ENCODE measurements around the gene PITX3. TPM values are rescaled to one million over a fixed set of nuclear protein-coding genes. Genes with fewer than 3 reads are reported as not detected.

The PITX3 gene
- 24.1 TPM for polyA plus RNA-seq (ENCODE audit: insufficient read length)

- peak; percentile 83 for DNase-seq (ENCODE audit: low read depth)
Measured at GRCh38 chr10:102241444-102242117, at the start of gene PITX3. TSS of gene PITX3 (minus strand) at chr10:102241512. CDS start at chr10:102232080, 9,432 bp downstream.

DNA sequence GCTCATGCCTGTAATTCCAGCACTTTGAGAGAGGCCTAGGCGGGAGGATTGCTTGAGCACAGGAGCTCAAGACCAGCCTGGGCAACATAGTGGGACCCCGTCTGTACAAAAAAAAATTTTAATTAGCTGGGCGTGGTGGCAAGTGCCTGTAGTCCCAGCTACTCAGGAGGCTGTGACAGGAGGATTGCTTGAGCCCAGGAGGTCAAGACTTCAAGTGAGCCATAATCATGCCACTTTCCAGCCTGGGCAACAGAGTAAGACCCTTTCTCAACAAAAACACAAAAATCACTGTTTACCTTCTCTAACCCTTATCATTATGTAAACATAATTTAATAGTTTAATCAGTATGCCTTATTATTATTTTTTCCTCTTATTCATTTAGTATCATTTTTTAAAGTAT is 48.5 kb upstream of the PITX3 start:
- DNase-seq (ENCODE audit: low read depth) = no peak

- DNase-seq (ENCODE audit: low read depth) = no peak
Measured at GRCh38 chr10:102289356-102289755, 48.0 kb upstream of the PITX3 start.

GRCh38 chr10:102287991-102288390 is 46.7 kb upstream of the PITX3 start:
- no peak for DNase-seq (ENCODE audit: low read depth)

GRCh38 chr10:102287538-102287937 is 46.2 kb upstream of the PITX3 start:
- no peak for DNase-seq (ENCODE audit: low read depth)

DNA sequence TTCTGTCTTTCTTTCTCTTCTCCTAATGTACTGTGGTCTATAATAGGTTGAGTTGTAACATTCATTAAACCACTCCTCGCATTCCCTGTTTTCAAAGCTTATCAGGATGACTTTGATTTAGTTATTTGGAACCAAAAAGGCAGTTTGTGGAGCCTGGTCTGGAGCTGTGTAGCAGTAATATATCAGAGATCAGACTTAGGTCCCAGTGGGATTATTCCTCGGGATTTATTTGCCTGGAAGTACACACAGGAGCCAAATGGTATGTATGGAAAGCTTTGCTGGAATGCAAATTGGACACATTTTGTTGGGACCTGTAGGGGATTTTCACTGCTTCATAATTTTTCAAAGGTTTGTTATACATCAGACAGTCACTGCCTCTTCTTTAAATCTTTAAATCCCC is 44.9 kb upstream of the PITX3 start:
- no peak for DNase-seq (ENCODE audit: low read depth)

- no peak for DNase-seq (ENCODE audit: low read depth)
Measured at GRCh38 chr10:102285133-102285532, 43.8 kb upstream of the PITX3 start.

DNA sequence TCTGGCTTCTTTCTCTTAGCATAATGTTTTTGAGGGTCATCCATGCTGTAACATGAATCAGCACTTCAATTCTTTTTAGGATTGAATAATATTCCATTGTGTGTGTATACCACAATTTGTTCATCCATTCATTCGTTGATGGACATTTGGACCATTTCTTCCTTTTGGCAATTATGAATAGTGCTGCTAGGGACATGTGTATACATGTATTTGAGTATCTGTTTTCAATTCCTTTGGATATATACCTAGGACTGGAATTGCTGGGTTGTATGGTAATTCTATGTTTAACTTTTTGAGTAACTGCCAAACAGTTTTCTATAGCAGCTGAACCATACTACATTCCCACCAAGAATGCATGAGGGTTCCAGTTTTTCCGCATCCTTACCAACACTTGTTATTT is 43.2 kb upstream of the PITX3 start:
- DNase-seq (ENCODE audit: low read depth) = no peak

GRCh38 chr10:102283890-102284289 is 42.6 kb upstream of the PITX3 start:
- DNase-seq (ENCODE audit: low read depth) = no peak

- no peak for DNase-seq (ENCODE audit: low read depth)
Measured at GRCh38 chr10:102283488-102283887, 42.2 kb upstream of the PITX3 start.

GRCh38 chr10:102281102-102281487 is 39.8 kb upstream of the PITX3 start:
- no peak for DNase-seq (ENCODE audit: low read depth)

DNA sequence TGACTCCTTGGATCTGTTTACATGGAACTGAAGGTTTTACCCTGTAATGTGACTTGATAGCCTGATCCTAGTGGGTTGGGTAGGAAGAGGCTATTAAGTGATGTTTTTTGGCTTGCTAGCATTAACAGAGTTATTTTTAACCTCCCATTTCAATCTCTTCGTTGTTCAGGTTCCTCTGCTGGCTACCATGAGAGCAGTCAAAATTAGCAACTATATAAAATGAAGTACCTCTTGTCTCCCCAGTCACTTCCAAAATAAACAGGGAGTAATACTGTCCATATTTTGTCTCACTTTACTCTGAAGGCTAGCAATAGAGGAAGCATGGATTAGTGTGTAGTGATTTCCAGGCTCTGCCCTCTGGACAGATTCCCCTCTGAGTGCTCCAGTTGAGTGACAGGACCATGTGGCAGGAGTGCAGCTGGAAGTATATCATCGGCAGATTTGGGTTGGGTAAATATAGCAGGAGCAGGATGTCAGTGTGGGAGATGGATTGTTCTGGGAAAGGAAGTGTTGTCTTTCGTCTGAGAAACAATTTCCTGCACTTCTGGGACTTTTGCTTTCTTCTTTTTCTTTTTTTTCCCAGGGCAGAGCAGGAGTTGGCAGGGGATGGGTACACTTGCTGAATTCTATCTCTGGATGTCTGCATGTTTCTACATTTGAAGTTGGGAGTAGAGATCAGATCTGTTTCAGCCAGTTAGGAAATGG is 39.2 kb upstream of the PITX3 start:
- DNase-seq (ENCODE audit: low read depth) = no peak

GRCh38 chr10:102279104-102279503 is 37.8 kb upstream of the PITX3 start:
- DNase-seq (ENCODE audit: low read depth) = no peak

DNA sequence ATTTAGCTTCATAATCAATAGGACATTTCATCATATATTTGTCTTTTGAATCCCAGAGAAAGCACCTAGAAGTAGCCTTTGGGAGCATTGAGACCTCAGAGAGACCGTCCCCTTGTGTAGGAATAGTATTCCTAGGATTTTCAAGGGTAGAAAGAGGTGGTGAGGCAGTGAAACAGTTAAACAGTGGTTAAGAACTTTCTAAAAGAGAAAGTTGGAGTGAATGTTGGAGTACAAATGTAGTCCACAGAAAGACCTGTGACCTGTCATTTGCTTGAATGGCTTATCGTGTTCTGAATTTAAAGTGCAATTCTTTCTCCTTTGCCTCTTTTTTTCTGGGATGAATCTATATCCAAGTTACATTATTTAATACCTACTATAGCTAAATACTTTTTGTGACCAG is 34.0 kb upstream of the PITX3 start:
- no peak for DNase-seq (ENCODE audit: low read depth)

DNA sequence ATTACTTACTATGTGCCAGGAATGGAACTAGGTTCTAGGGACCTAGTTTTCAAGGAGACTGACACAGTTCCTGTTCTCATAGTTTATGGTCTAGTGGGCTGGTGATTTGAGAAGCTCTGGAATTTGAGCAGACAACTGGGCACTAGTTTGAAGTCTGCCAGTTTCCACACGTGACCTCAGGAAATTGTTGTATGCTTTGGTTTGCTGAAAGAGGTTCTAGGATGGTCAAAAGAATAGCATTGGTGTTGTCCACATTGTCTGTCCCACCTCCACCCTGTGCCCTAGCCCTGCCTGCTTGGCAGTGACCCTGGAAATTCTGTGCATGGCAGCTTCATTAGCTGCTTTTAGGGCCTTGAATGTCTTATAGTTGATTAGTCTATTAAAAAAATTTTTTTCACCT is 32.8 kb upstream of the PITX3 start:
- no peak for DNase-seq (ENCODE audit: low read depth)

GRCh38 chr10:102269017-102269416 is 27.7 kb upstream of the PITX3 start:
- DNase-seq (ENCODE audit: low read depth) = no peak

DNA sequence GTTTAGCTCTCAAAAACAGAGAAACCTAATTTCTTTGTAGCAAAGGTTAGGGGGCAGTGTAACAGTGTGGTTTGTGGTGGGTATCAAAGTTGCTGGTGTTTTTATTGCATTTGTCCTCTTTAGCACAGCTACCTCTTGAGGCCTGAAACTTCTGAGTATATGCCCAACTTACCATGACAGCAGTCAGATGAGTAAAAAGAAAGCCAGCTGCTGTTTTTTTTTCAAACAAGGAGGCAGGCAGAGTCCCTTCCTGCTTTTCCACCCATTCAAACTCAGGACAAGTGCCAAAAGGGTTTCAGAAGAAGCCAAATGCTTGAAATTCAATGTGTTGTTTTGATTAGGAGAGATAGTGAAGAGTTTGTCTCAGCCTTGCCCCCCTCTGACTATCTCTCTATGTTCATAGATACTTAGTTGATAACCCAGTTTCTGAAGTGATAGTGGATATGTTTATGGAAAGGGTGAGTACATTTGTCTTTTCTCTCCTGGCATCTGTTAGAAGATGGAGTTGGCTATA is 27.1 kb upstream of the PITX3 start:
- no peak for DNase-seq (ENCODE audit: low read depth)

DNA sequence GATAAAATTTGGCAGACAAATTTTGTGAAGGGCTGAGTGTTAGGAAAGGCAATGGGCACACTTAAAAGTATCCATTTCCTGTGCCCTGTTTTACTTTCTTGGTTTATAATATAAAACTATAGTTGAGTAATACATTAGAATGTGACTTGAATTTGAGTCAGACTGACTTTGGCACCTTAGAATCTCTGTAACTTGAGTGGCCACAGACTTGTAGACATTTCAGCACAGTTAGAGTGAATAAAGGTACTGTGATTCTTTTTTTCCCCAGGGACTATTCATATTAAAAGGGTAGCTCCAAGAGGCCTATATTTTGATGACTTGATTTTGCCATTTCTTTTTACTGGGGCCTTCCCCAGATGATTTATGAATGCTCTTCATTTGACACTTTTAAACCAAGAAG is 26.4 kb upstream of the PITX3 start:
- DNase-seq (ENCODE audit: low read depth) = no peak

GRCh38 chr10:102266670-102267069 is 25.4 kb upstream of the PITX3 start:
- DNase-seq (ENCODE audit: low read depth) = no peak

- no peak for DNase-seq (ENCODE audit: low read depth)
Measured at GRCh38 chr10:102264371-102264770, 23.1 kb upstream of the PITX3 start.

DNA sequence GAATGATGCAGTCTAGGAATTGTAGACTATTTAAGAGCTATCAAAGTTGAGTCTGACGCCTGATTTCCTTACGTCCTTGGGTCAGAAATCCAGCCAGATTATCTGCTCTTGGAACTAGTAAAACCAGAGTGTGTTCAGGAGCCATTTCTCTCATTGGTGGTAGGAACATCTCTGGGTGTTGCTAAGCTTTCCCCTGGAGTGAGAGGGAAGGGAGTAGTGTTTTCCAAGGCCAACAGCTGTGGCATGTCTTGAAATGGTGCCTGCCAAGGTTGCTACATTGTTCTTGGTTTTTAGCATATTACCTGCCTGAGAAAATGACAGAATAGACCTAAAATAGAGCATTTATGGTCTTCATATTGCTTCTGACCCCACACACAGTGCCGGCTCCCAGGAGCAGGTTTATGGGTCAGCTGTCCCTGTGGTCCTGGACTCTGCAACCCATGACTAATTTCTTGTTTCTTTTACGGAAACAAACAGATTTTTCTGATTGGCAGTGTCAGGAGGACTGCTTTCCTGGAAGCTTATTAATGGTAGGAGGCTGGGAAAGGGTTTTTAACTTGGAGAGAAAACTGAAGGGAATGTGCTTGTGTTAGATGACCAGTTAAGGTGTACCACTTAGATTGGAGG is 21.5 kb upstream of the PITX3 start:
- no peak for DNase-seq (ENCODE audit: low read depth)

- DNase-seq (ENCODE audit: low read depth) = no peak
Measured at GRCh38 chr10:102261842-102262241, 20.5 kb upstream of the PITX3 start.

GRCh38 chr10:102261196-102261595 is 19.9 kb upstream of the PITX3 start:
- no peak for DNase-seq (ENCODE audit: low read depth)

Measured in forelimb muscle (tissue), 1 donor.